Karpas-422 (cell line): ENCODE measurements around the gene ATXN2. TPM values are rescaled to one million over a fixed set of nuclear protein-coding genes. Genes with fewer than 3 reads are reported as not detected.

ENCODE experiments used
- DNase-seq: peaks from one replicate; pipeline ENCODE4 v3.0.0-alpha.2; 2015
- H2AFZ ChIP-seq: fragments of 200-600 bp; sonication (generic); 2 replicates; pipeline ENCODE4 v1.6.1; 2014; ENCODE audit warnings: antibody characterized with exemption, low read length, mixed read lengths
- H3K27ac ChIP-seq: fragments of 200-600 bp; sonication (generic); 2 replicates; pipeline ENCODE4 v1.5.1; 2014; ENCODE audit warnings: mild to moderate bottlenecking, low read length, moderate library complexity
- H3K27me3 ChIP-seq: fragments of 200-600 bp; sonication (generic); 2 replicates; pipeline ENCODE4 v1.6.1; 2014; ENCODE audit warnings: low read length, mixed read lengths
- H3K36me3 ChIP-seq: fragments of 200-600 bp; sonication (generic); 2 replicates; pipeline ENCODE4 v1.6.1; 2014; ENCODE audit warnings: low read length, mixed read lengths; ENCODE audit not compliant: insufficient read depth
- H3K4me1 ChIP-seq: fragments of 200-600 bp; sonication (generic); 2 replicates; pipeline ENCODE4 v1.6.1; 2014; ENCODE audit warnings: mild to moderate bottlenecking, low read length, mixed read lengths
- H3K4me2 ChIP-seq: fragments of 200-600 bp; sonication (generic); 2 replicates; pipeline ENCODE4 v1.6.1; 2014; ENCODE audit warnings: low read length, low read depth, mild to moderate bottlenecking; ENCODE audit not compliant: poor library complexity, severe bottlenecking
- H3K4me3 ChIP-seq: fragments of 200-600 bp; sonication (generic); 2 replicates; pipeline ENCODE4 v1.5.1; 2014; ENCODE audit warnings: mild to moderate bottlenecking, antibody characterized with exemption, low read length, mixed read lengths
- H3K79me2 ChIP-seq: fragments of 200-600 bp; sonication (generic); 2 replicates; pipeline ENCODE4 v1.6.1; 2014; ENCODE audit warnings: mild to moderate bottlenecking, low read length, mixed read lengths
- H3K9ac ChIP-seq: fragments of 200-600 bp; sonication (generic); 2 replicates; pipeline ENCODE4 v1.6.0; 2014; ENCODE audit warnings: low read length
- H3K9me2 ChIP-seq: fragments of 200-600 bp; sonication (generic), shearing (Covaris generic); replicated peaks from 2 replicates; pipeline ENCODE4 v1.6.0; 2014; ENCODE audit warnings: mild to moderate bottlenecking, low read length, moderate library complexity; ENCODE audit not compliant: insufficient read depth
- H3K9me3 ChIP-seq: fragments of 300-700, 200-600 bp; sonication (generic); 2 replicates; pipeline ENCODE4 v1.6.1; 2014; ENCODE audit warnings: low read length, mixed read lengths
- H4K20me1 ChIP-seq: fragments of 200-600 bp; sonication (generic); 2 replicates; pipeline ENCODE4 v1.6.1; 2014; ENCODE audit warnings: mild to moderate bottlenecking, antibody characterized with exemption, low read length, low read depth; ENCODE audit not compliant: insufficient read depth
- total RNA-seq: library from RNA; depleted of rRNA; stranded (reverse); fragments of >200 nt; shearing (Covaris generic); gene quantifications from 2 replicates; pipeline ENCODE4 v1.2.3, GENCODE V29; 2014; ENCODE audit warnings: low replicate concordance

Gene ATXN2
- total RNA-seq, 1 experiment from 2014 or later: 50.6 TPM

- Histone ChIP-seq H3K9me2 (no peaks in the 10 kb centered on the region), H3K4me2 (no peak overlapping the region), H3K9ac (no peak overlapping the region), H3K4me3 (no peak overlapping the region), H3K9me3 (no peaks in the 10 kb centered on the region), H4K20me1 (peaks cover 4% of the 10 kb centered on the region), H3K27me3 (no peaks in the 10 kb centered on the region), H3K79me2 (peaks cover 39% of the 10 kb centered on the region), H3K27ac (no peak overlapping the region), H2AFZ (no peak overlapping the region), H3K4me1 (peaks cover 49% of the 10 kb centered on the region), H3K36me3 (peaks cover 34% of the 10 kb centered on the region)
- no peak for DNase-seq
Measured at GRCh38 chr12:111447571-111448265, 151.4 kb downstream of the ATXN2 start.

- Histone ChIP-seq H3K9me3 (no peaks in the 10 kb centered on the region), H3K4me2 (no peak overlapping the region), H3K27me3 (no peaks in the 10 kb centered on the region), H3K27ac (no peak overlapping the region), H3K9me2 (no peaks in the 10 kb centered on the region), H3K4me1 (peaks cover 49% of the 10 kb centered on the region), H3K79me2 (peaks cover 44% of the 10 kb centered on the region), H2AFZ (no peak overlapping the region), H3K9ac (no peak overlapping the region), H3K4me3 (no peak overlapping the region), H4K20me1 (peaks cover 4% of the 10 kb centered on the region), H3K36me3 (peaks cover 34% of the 10 kb centered on the region)
- no peak for DNase-seq
Measured at GRCh38 chr12:111446631-111447570, 152.2 kb downstream of the ATXN2 start.

- Histone ChIP-seq H3K27ac (peak overlapping the region; percentile 40; the same call in 1 of the 2 replicates), H3K36me3 (peaks cover 27% of the 10 kb centered on the region), H3K9ac (peak overlapping the region; percentile 16; the same call in 1 of the 2 replicates), H3K4me2 (no peak overlapping the region), H2AFZ (no peak overlapping the region), H3K4me1 (peaks cover 48% of the 10 kb centered on the region), H3K9me3 (no peaks in the 10 kb centered on the region), H3K4me3 (no peak overlapping the region), H3K79me2 (peaks cover 46% of the 10 kb centered on the region), H4K20me1 (peaks cover 4% of the 10 kb centered on the region), H3K27me3 (no peaks in the 10 kb centered on the region), H3K9me2 (no peaks in the 10 kb centered on the region)
- no peak for DNase-seq
Measured at GRCh38 chr12:111445726-111446581, 153.2 kb downstream of the ATXN2 start.

GRCh38 chr12:111444925-111445725 lies 154.0 kb downstream of the ATXN2 start:
- peak overlapping the region; percentile 40 for H3K27ac ChIP-seq
- no peaks in the 10 kb centered on the region for H3K9me3 ChIP-seq
- H3K9ac ChIP-seq: peak overlapping the region; percentile 16; the same call in 1 of the 2 replicates
- H3K79me2 ChIP-seq: peaks cover 44% of the 10 kb centered on the region
- H3K36me3 ChIP-seq: peaks cover 19% of the 10 kb centered on the region
- H3K27me3 ChIP-seq: no peaks in the 10 kb centered on the region
- H3K4me2 ChIP-seq: no peak overlapping the region
- H3K4me1 ChIP-seq: peaks cover 40% of the 10 kb centered on the region
- no peak overlapping the region for H3K4me3 ChIP-seq
- H2AFZ ChIP-seq: no peak overlapping the region
- H3K9me2 ChIP-seq: no peaks in the 10 kb centered on the region
- H4K20me1 ChIP-seq: peaks cover 4% of the 10 kb centered on the region
- DNase-seq: peak; percentile 71

- H3K9ac ChIP-seq: peak overlapping the region; percentile 16; the same call in 1 of the 2 replicates
- no peak for DNase-seq
- H4K20me1 ChIP-seq: peaks cover 2% of the 10 kb centered on the region
- H3K4me1 ChIP-seq: peaks cover 33% of the 10 kb centered on the region
- no peaks in the 10 kb centered on the region for H3K9me3 ChIP-seq
- peaks cover 15% of the 10 kb centered on the region for H3K36me3 ChIP-seq
- no peak overlapping the region for H2AFZ ChIP-seq
- no peak overlapping the region for H3K4me2 ChIP-seq
- H3K27me3 ChIP-seq: no peaks in the 10 kb centered on the region
- peak overlapping the region; percentile 40 for H3K27ac ChIP-seq
- H3K79me2 ChIP-seq: peaks cover 51% of the 10 kb centered on the region
- H3K9me2 ChIP-seq: no peaks in the 10 kb centered on the region
- H3K4me3 ChIP-seq: no peak overlapping the region
Measured at GRCh38 chr12:111444314-111444924, 154.7 kb downstream of the ATXN2 start.

GRCh38 chr12:111443586-111443985 lies 155.5 kb downstream of the ATXN2 start:
- Histone ChIP-seq H3K27me3 (no peaks in the 10 kb centered on the region), H3K9me2 (no peaks in the 10 kb centered on the region), H3K4me2 (no peak overlapping the region), H3K4me3 (no peak overlapping the region), H3K4me1 (peaks cover 24% of the 10 kb centered on the region), H3K36me3 (peaks cover 12% of the 10 kb centered on the region), H3K27ac (no peak overlapping the region), H3K9me3 (no peaks in the 10 kb centered on the region), H3K79me2 (peaks cover 50% of the 10 kb centered on the region), H4K20me1 (no peaks in the 10 kb centered on the region; the same call in 1 of the 2 replicates), H3K9ac (no peak overlapping the region), H2AFZ (no peak overlapping the region)
- no peak for DNase-seq

GRCh38 chr12:111443086-111443485 lies 156.0 kb downstream of the ATXN2 start:
- no peak for DNase-seq
- Histone ChIP-seq H2AFZ (no peak overlapping the region), H3K4me1 (peaks cover 23% of the 10 kb centered on the region), H3K36me3 (peaks cover 7% of the 10 kb centered on the region), H3K9me2 (no peaks in the 10 kb centered on the region), H3K9me3 (no peaks in the 10 kb centered on the region), H3K79me2 (peaks cover 52% of the 10 kb centered on the region), H3K27me3 (no peaks in the 10 kb centered on the region), H3K27ac (no peak overlapping the region), H3K9ac (no peak overlapping the region), H3K4me2 (no peak overlapping the region), H4K20me1 (no peaks in the 10 kb centered on the region; the same call in 1 of the 2 replicates), H3K4me3 (no peak overlapping the region)
